Thymus (tissue), 11 donors: Measurements from ENCODE around the gene HTRA1. TPM values are rescaled to one million over a fixed set of nuclear protein-coding genes. Genes with fewer than 3 reads are reported as not detected.
A peak's percentile ranks its signal among the peaks of the same experiment; 100 is the strongest.

Source experiments
- DNase-seq, 9 donors: peaks; one replicate each; pipeline ENCODE4 v3.0.0-alpha.2; 2013; ENCODE audit warnings: low spot score in 9 of 9, low read depth in 6 of 9, missing footprints in 1 of 9
- H3K27ac ChIP-seq, 2 donors: one replicate each; pipeline ENCODE4 v1.5.1; 2013; ENCODE audit warnings: control low read depth in 1 of 2, low read depth in 1 of 2, low read length in 1 of 2, mild to moderate bottlenecking in 1 of 2, moderate library complexity in 1 of 2
- H3K27me3 ChIP-seq, 2 donors: one replicate each; pipeline ENCODE4 v1.5.1; 2013; ENCODE audit warnings: low read length in 1 of 2; ENCODE audit not compliant: control insufficient read depth in 2 of 2, insufficient read depth in 1 of 2
- H3K36me3 ChIP-seq, 2 donors: one replicate each; pipeline ENCODE4 v1.5.1; 2013; ENCODE audit warnings: low read length in 1 of 2, mild to moderate bottlenecking in 1 of 2, moderate library complexity in 1 of 2; ENCODE audit not compliant: control insufficient read depth in 2 of 2, insufficient read depth in 2 of 2
- H3K4me1 ChIP-seq, 2 donors: one replicate each; pipeline ENCODE4 v1.5.1; 2013; ENCODE audit warnings: low read length in 2 of 2; ENCODE audit not compliant: control insufficient read depth in 2 of 2, insufficient read depth in 2 of 2
- H3K4me3 ChIP-seq, 2 donors: one replicate each; pipeline ENCODE4 v1.5.1; 2013; ENCODE audit warnings: low read length in 2 of 2, control low read depth in 1 of 2, mild to moderate bottlenecking in 1 of 2
- H3K9me3 ChIP-seq, 2 donors: one replicate each; pipeline ENCODE4 v1.5.1; 2013; ENCODE audit warnings: low read length in 1 of 2, mild to moderate bottlenecking in 1 of 2; ENCODE audit not compliant: control insufficient read depth in 2 of 2, insufficient read depth in 1 of 2
- WGBS: extraction: QIAGEN DNeasy Blood & Tissue Kit; methylation state at CpG from one replicate; pipeline ENCODE4 v1.1.7; 2013; 5-methylcytosine and 5-hydroxymethylcytosine counted together
- polyA plus RNA-seq: library from polyadenylated mRNA; stranded (reverse); fragments of 200-250 nt; gene quantifications from one replicate; pipeline ENCODE4 v1.2.3, GENCODE V29; 2013
- total RNA-seq: library from RNA; stranded (reverse); fragments of 120-200 nt; gene quantifications from one replicate; pipeline ENCODE4 v1.2.4, GENCODE V29; 2013
- donor health status: healthy.

HTRA1 gene
- total and polyA plus RNA-seq, 2 donors = 12.0 to 82.8 TPM

- no peak overlapping the region for H3K27ac ChIP-seq
- H3K4me3 ChIP-seq = no peak overlapping the region
- WGBS = 90% methylated on average over 6 of the region's 6 CpGs
- no peaks in the 10 kb centered on the region for H3K4me1 ChIP-seq
- H3K36me3 ChIP-seq = no peaks in the 10 kb centered on the region
- no peak for DNase-seq
- H3K27me3 ChIP-seq = peaks cover 8 to 34% of the 10 kb centered on the region in 2 donors
- no peaks in the 10 kb centered on the region for H3K9me3 ChIP-seq
Observed at GRCh38 chr10:122467701-122468100, 6.3 kb downstream of the HTRA1 start.

GRCh38 chr10:122468307-122468925 is 7.1 kb downstream of the HTRA1 start:
- 93% methylated on average over 5 of the region's 5 CpGs for WGBS
- Histone ChIP-seq H3K36me3 (no peaks in the 10 kb centered on the region), H3K4me3 (no peak overlapping the region), H3K27ac (no peak overlapping the region), H3K27me3 (peaks cover 4 to 30% of the 10 kb centered on the region in 2 donors), H3K9me3 (no peaks in the 10 kb centered on the region), H3K4me1 (no peaks in the 10 kb centered on the region)
- no peak for DNase-seq

- H3K27ac ChIP-seq = peak overlapping the region in 1 of 2 donors; percentile 19
- H3K9me3 ChIP-seq = no peaks in the 10 kb centered on the region
- H3K4me1 ChIP-seq = no peaks in the 10 kb centered on the region
- H3K4me3 ChIP-seq = no peak overlapping the region
- WGBS = 88% methylated on average over 11 of the region's 11 CpGs
- H3K36me3 ChIP-seq = no peaks in the 10 kb centered on the region
- H3K27me3 ChIP-seq = peaks cover 0 to 26% of the 10 kb centered on the region in 2 donors
- no peak for DNase-seq
Observed at GRCh38 chr10:122468926-122469781, 7.8 kb downstream of the HTRA1 start.

- WGBS = 87% methylated on average over 4 of the region's 4 CpGs
- DNase-seq = no peak
- H3K4me3 ChIP-seq = no peak overlapping the region
- H3K27ac ChIP-seq = no peak overlapping the region
- H3K36me3 ChIP-seq = no peaks in the 10 kb centered on the region
- H3K9me3 ChIP-seq = no peaks in the 10 kb centered on the region
- peaks cover 0 to 26% of the 10 kb centered on the region in 2 donors for H3K27me3 ChIP-seq
- H3K4me1 ChIP-seq = no peaks in the 10 kb centered on the region
Observed at GRCh38 chr10:122469848-122470247, 8.5 kb downstream of the HTRA1 start.

- no peaks in the 10 kb centered on the region for H3K9me3 ChIP-seq
- H3K36me3 ChIP-seq = no peaks in the 10 kb centered on the region
- DNase-seq = no peak
- no peak overlapping the region for H3K27ac ChIP-seq
- H3K27me3 ChIP-seq = peaks cover 0 to 37% of the 10 kb centered on the region in 2 donors
- 98% methylated on average over 4 of the region's 4 CpGs for WGBS
- H3K4me1 ChIP-seq = peaks cover 0 to 8% of the 10 kb centered on the region in 2 donors
- H3K4me3 ChIP-seq = no peak overlapping the region
Observed at GRCh38 chr10:122471531-122472177, 10.3 kb downstream of the HTRA1 start.

GRCh38 chr10:122473116-122473515 is 11.8 kb downstream of the HTRA1 start:
- 87% methylated on average over 8 of the region's 8 CpGs for WGBS
- Histone ChIP-seq H3K4me1 (peaks cover 0 to 8% of the 10 kb centered on the region in 2 donors), H3K36me3 (no peaks in the 10 kb centered on the region)

GRCh38 chr10:122474131-122474818 is 12.9 kb downstream of the HTRA1 start:
- peaks cover 0 to 8% of the 10 kb centered on the region in 2 donors for H3K4me1 ChIP-seq
- DNase-seq = no peak
- 6% methylated on average over 15 of the region's 15 CpGs for WGBS
- no peak overlapping the region for H3K27ac ChIP-seq
- H3K27me3 ChIP-seq = peaks cover 0 to 35% of the 10 kb centered on the region in 2 donors
- no peaks in the 10 kb centered on the region for H3K9me3 ChIP-seq
- no peak overlapping the region for H3K4me3 ChIP-seq
- no peaks in the 10 kb centered on the region for H3K36me3 ChIP-seq

More at GRCh38 chr10:122473116-122473515, 11.8 kb downstream of the HTRA1 start:
- H3K27ac ChIP-seq = no peak overlapping the region
- H3K9me3 ChIP-seq = no peaks in the 10 kb centered on the region
- DNase-seq = no peak
- H3K4me3 ChIP-seq = no peak overlapping the region
- H3K27me3 ChIP-seq = peaks cover 0 to 35% of the 10 kb centered on the region in 2 donors

- Histone ChIP-seq H3K9me3 (no peaks in the 10 kb centered on the region), H3K27ac (no peak overlapping the region), H3K36me3 (no peaks in the 10 kb centered on the region), H3K4me3 (no peak overlapping the region), H3K4me1 (peaks cover 0 to 8% of the 10 kb centered on the region in 2 donors), H3K27me3 (peaks cover 0 to 35% of the 10 kb centered on the region in 2 donors)
- no peak for DNase-seq
- WGBS = 58% methylated on average over 12 of the region's 12 CpGs
Observed at GRCh38 chr10:122475100-122475499, 13.7 kb downstream of the HTRA1 start.
